Peyer's patch (tissue), 4 donors: ENCODE results near the gene IL1RN.

Source experiments
- CTCF ChIP-seq, 6 experiments: fragments of 450-650 bp in 4 of 6; fragments of 200-600 bp in 2 of 6; sonication (generic) in 1 of 6; IDR thresholded peaks; one replicate each; pipeline ENCODE4 v1.5.1; 2017 to 2019; ENCODE audit warnings: antibody characterized with exemption in 6 of 6, mild to moderate bottlenecking in 3 of 6, moderate library complexity in 1 of 6
- POLR2A ChIP-seq, 2 donors: fragments of 450-650 bp; IDR thresholded peaks; one replicate each; pipeline ENCODE4 v1.5.1; 2017; ENCODE audit warnings: antibody characterized with exemption in 2 of 2, mild to moderate bottlenecking in 2 of 2, moderate library complexity in 2 of 2

- no peak for TF ChIP-seq POLR2A (IDR thresholded peaks at IDR 0.05)
- TF ChIP-seq CTCF (IDR thresholded peaks at IDR 0.05) = no peak
Measured at GRCh38 chr2:113083296-113083695, 44.1 kb upstream of the IL1RN start.
